ENCODE data around the gene CES1.
"Not testable (repeated sequence)": the region's sequence is repeated elsewhere in the genome, so short reads cannot be mapped to it uniquely, and the experiment has no call there.

CES1 gene

DNA sequence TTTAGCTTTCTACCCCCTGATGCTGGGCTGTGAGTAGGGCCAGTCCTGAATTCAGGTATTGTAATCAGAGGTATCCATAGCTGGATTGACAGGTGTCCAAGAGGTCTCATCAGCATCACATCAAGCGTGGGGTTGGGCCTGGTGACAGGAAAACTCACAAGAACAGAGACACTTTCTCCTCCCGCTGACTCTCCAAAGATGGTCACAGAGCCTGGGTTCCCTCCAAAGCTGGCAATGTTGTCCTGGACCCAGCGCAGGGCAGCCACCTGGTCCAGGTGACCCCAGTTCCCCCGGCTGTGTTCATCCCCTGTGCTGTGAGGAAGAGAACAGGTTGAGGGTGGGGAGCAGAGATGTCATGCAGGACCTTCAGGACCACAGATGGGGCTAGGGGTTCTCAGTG lies 11.7 kb downstream of the CES1 start:
- Mint-ChIP-seq H3K27ac (no peak overlapping the region), H3K4me3 (no peak overlapping the region), H3K27me3 (peaks cover 27 to 30% of the 10 kb centered on the region in 2 donors), H3K36me3 (no peaks in the 10 kb centered on the region), H3K4me1 (no peaks in the 10 kb centered on the region), H3K9me3 (no peaks in the 10 kb centered on the region)
- DNase-seq (no peak), ATAC-seq (replicated peaks) (no peak)

DNA sequence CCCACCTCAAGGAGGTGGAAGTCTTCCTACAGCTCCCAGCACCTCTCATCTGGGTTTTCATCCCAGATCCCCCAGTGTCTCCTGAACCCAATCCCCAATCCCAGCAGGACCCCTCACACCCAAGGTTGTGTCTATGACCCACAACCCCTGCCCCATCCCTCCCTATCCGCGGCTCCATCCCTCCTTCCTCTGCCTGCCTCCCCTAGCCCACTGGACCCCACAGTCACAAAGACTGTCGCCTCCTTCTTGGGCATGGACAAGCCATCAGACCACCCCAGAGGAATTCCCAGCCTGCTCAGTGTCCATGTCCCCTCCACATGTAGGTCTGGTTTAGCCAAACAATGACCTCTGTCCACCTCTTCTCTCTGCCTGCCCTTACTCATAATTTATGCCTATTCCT lies 12.3 kb downstream of the CES1 start:
- no peaks in the 10 kb centered on the region for H3K36me3 Mint-ChIP-seq
- H3K4me3 Mint-ChIP-seq = no peak overlapping the region
- peaks cover 27 to 30% of the 10 kb centered on the region in 2 donors for H3K27me3 Mint-ChIP-seq
- H3K27ac Mint-ChIP-seq = no peak overlapping the region
- H3K4me1 Mint-ChIP-seq = no peaks in the 10 kb centered on the region
- DNase-seq = no peak
- H3K9me3 Mint-ChIP-seq = no peaks in the 10 kb centered on the region
- no peak for ATAC-seq (replicated peaks)

DNA sequence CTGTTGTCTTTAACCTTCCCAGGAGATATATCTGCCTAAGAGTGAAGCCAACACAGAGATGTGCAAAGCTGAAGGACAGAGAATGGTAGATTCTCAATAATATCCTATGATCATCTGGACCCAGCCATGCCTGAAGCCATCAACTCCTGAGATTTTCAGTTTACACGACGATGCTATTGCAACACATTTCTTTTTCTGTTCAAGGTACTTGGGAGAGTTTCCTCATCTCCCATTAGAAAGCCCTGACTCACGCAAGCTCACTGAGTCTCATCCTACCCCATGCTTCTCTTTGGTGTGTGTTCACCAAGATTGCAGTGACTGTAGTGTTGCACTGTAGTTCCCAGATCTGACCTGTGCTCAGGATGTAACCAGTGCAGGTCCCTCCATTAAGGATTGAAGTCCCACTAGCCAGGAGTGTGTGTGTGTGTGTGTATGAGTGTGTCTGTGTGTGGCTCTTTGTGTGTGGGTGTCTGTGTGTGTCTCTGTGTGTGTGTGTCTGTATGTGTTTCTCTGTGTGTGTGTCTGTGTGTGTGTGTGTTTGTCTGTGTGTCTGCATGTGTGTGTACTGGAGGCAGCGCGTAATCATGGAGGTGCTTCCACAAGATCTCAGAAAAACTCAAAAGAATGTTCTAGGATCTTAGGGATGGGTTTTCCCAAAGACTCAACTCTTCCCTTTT lies 15.5 kb downstream of the CES1 start:
- H3K4me3 Mint-ChIP-seq = no peak overlapping the region
- ATAC-seq (replicated peaks) = no peak
- no peaks in the 10 kb centered on the region for H3K9me3 Mint-ChIP-seq
- H3K27ac Mint-ChIP-seq = no peak overlapping the region
- H3K36me3 Mint-ChIP-seq = no peaks in the 10 kb centered on the region
- no peaks in the 10 kb centered on the region for H3K4me1 Mint-ChIP-seq
- peaks cover 27 to 31% of the 10 kb centered on the region in 2 donors for H3K27me3 Mint-ChIP-seq
- no peak for DNase-seq

DNA sequence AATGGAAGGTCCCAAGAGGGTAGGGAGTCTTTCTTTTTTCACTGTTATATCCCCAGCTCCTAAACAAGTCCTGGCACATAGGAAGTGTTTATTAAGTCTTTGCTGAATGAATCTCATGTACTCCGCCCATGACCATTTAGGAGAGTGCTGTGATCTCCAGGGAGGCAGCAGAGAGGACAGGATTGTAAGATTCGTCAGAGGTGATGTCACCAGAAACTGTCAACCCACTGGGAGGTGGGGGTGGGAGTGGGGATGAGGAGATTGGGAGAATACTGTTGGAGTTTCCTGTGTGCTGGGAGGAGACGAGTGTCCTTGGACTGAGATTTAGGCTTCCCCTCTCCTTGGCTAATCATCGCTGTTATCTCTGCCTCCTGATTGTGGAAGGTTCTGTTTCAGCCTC lies 16.7 kb downstream of the CES1 start:
- H3K4me3 Mint-ChIP-seq; H3K4me1 Mint-ChIP-seq; DNase-seq; ATAC-seq (replicated peaks); H3K9me3 Mint-ChIP-seq; H3K36me3 Mint-ChIP-seq; H3K27ac Mint-ChIP-seq: not testable (repeated sequence)
- H3K27me3 Mint-ChIP-seq = peaks cover 18 to 29% of the 10 kb centered on the region in 2 donors

DNA sequence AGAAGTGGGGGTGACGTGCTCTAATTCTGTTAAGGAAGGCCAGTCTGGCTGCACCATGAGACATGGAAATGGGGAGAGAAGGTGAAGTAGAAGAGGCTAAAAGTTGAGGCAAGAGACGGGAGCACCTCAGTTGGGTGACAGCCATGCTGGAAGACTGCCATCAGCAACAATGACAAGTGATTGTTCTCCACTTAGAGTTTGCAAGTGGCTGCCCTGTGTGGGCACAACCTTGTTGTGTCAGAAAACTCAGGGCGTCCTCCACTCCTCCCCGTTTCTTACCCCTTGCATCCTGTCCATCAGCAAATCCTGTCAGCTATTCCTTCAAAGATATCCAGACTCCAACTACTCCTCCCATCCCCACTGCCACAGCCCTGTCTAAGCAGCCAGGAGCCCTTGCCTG lies 17.6 kb downstream of the CES1 start:
- Mint-ChIP-seq H3K4me1 (no peaks in the 10 kb centered on the region), H3K4me3 (no peak overlapping the region), H3K36me3 (no peaks in the 10 kb centered on the region), H3K27me3 (peaks cover 12 to 30% of the 10 kb centered on the region in 2 donors), H3K27ac (no peak overlapping the region), H3K9me3 (no peaks in the 10 kb centered on the region)
- ATAC-seq (replicated peaks) (no peak), DNase-seq (no peak)

DNA sequence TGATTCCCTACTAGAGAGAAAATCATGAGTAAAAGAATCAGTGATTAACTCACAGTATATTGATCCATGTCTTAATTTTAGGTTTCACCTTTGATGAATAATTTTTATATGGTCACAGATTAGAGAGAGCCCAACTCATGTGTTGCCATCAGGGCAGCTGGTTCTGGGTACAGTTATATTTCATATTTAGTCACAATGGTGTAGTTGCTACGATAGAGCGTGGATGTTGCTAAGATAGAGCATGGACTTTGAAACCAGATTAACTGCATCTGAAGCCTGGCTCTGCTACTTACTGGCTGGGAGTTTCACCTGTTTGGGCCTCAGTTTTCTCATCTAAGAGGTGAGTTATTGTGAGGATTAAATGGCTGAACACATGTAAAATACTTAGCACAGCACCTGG lies 18.7 kb downstream of the CES1 start:
- not testable (repeated sequence) for H3K27ac Mint-ChIP-seq; ATAC-seq (replicated peaks); H3K4me3 Mint-ChIP-seq; DNase-seq; H3K4me1 Mint-ChIP-seq; H3K36me3 Mint-ChIP-seq; H3K9me3 Mint-ChIP-seq
- peaks cover 12 to 39% of the 10 kb centered on the region in 2 donors for H3K27me3 Mint-ChIP-seq

DNA sequence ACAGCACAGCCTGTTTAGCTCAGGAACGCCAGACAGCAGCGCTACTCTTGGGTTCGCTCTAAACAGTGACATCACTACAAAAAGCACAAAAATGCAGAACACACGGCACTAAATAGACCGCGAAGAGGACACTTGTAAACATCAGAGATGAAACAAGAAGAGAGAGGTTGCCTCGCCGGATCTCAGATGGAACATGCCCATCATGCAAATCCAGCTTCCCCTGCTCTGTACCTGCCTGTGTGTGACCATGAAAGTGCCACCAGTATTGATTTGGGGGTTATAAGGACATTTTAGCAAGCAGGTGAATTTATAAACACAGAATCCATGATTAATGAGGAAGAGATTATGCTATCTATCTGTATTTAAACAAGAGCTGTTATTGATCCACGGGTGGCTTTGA lies 19.2 kb downstream of the CES1 start:
- H3K4me1 Mint-ChIP-seq; H3K27ac Mint-ChIP-seq; ATAC-seq (replicated peaks); H3K36me3 Mint-ChIP-seq; H3K9me3 Mint-ChIP-seq; H3K4me3 Mint-ChIP-seq; DNase-seq: not testable (repeated sequence)
- H3K27me3 Mint-ChIP-seq = peaks cover 12 to 39% of the 10 kb centered on the region in 2 donors

DNA sequence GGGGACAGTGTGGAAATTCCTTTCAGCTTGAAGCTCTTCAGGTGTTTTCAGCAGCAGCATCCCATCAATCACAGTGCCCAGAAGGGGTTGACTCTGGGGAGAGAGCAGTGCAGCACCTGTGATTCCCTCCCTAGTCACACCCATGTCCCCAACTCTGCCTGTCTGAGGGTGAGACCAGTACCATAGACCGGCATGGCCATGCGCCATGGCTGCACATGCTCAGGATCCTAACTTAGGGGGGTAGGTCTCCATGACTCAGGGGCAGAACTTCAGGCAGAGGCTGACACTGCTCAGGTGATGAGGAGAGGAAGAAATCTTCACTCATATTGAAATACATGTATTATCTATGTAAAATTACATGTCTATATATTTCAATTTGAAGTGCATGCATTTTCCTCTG lies 19.9 kb downstream of the CES1 start:
- no peak for ATAC-seq (replicated peaks)
- H3K4me1 Mint-ChIP-seq = no peaks in the 10 kb centered on the region
- no peak overlapping the region for H3K27ac Mint-ChIP-seq
- no peaks in the 10 kb centered on the region for H3K9me3 Mint-ChIP-seq
- no peak for DNase-seq
- H3K27me3 Mint-ChIP-seq = peaks cover 12 to 39% of the 10 kb centered on the region in 2 donors
- H3K4me3 Mint-ChIP-seq = no peak overlapping the region
- H3K36me3 Mint-ChIP-seq = no peaks in the 10 kb centered on the region

DNA sequence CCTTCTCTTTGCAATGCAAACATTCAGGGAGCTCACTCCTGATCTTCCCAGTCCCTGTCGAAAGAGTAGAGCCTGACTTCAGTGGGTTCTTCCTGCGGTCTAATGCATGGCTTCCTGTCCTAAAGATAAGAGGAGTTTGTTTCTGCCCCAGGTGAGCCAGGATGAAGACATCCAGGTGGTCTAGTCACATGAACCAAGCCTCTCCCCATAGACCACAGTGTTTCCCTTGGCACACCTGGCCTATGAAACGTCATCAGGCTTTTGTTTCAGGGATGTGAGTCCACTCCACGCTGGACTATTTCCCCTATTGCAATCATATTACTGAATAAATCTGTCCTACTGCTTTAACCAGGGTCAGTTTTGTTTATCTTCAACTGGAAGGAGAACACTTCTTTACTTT lies 21.1 kb downstream of the CES1 start:
- ATAC-seq (replicated peaks) = no peak
- Mint-ChIP-seq H3K4me1 (no peaks in the 10 kb centered on the region), H3K36me3 (no peaks in the 10 kb centered on the region), H3K27ac (no peak overlapping the region), H3K9me3 (no peaks in the 10 kb centered on the region), H3K4me3 (no peak overlapping the region), H3K27me3 (peaks cover 6 to 33% of the 10 kb centered on the region in 2 donors)
- no peak for DNase-seq

DNA sequence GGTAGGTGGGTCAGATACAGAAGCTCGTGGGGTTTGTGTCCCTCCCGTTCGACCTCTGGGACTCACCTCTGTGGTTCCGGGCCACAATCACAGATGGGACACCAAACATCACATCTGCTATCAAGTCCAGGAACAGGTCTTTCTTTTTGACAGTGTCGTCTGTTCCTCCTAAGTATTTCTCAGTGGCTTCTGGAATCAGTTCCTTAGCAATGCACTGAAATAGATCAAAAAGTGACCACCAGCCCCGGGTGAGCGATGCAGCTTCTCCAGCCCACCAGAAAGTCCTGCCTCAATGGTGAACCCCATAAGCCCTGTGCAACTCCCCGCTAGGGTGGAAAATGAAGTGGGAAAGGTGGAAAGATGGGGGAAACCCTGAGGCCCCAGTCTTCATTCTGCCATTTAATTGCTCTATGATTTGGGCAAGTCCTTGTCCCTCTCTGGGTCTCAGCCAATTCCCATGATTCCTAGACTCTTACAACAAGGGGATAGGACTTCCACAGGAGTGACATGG lies 22.4 kb downstream of the CES1 start:
- no peaks in the 10 kb centered on the region for H3K4me1 Mint-ChIP-seq
- ATAC-seq (replicated peaks) = no peak
- peaks cover 6 to 25% of the 10 kb centered on the region in 2 donors for H3K27me3 Mint-ChIP-seq

DNA sequence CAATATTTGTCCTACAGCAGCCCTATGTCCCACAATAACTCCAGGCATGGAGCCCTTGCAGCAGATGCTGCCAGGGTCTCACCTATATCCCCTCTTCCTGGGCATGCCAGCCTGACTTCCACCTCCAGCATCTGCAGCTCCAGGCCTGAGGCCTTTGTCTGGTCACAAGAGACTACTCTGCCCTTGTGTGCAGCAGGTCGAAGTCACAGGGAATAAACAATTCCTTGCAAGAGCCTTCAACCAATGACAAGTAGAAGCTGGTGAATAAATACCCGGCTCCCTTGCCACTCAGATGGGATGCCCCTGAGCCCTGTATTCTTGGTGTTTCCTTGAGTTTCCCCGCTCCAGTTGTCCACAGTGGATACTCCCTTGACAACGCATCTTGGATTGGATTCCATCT lies 23.0 kb downstream of the CES1 start:
- H3K4me1 Mint-ChIP-seq = no peaks in the 10 kb centered on the region
- no peak for DNase-seq
- H3K9me3 Mint-ChIP-seq = no peaks in the 10 kb centered on the region
- no peaks in the 10 kb centered on the region for H3K36me3 Mint-ChIP-seq
- ATAC-seq (replicated peaks) = no peak
- no peak overlapping the region for H3K4me3 Mint-ChIP-seq
- peaks cover 3 to 23% of the 10 kb centered on the region in 2 donors for H3K27me3 Mint-ChIP-seq
- H3K27ac Mint-ChIP-seq = no peak overlapping the region

More for the DNA sequence above, 22.4 kb downstream of the CES1 start:
- no peak for DNase-seq
- no peaks in the 10 kb centered on the region for H3K36me3 Mint-ChIP-seq
- no peak overlapping the region for H3K4me3 Mint-ChIP-seq
- H3K9me3 Mint-ChIP-seq = no peaks in the 10 kb centered on the region
- H3K27ac Mint-ChIP-seq = no peak overlapping the region

DNA sequence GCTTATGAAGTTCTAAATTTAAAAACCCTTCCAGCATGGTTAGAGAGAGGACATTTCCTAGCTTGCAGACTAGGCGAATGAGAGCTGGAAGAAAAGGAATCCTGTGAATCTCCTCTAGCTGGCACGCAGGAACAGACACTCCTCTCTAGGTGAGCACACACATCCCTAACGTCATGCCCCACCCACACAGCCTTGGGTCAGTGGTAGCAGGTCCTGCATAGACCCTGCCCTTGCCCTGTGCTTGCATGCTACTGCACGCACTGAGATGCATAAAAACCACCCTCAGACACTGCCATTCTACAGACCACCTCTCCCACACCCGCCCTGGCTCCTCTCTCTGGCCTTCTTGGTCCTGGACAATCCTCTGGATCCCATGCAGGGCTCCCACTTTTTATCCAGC lies 23.5 kb downstream of the CES1 start:
- Mint-ChIP-seq H3K4me3 (no peak overlapping the region), H3K36me3 (no peaks in the 10 kb centered on the region), H3K27me3 (peaks cover 0 to 19% of the 10 kb centered on the region in 2 donors), H3K9me3 (no peaks in the 10 kb centered on the region), H3K4me1 (no peaks in the 10 kb centered on the region), H3K27ac (no peak overlapping the region)
- DNase-seq (no peak), ATAC-seq (replicated peaks) (peak in 1 of 2 donors; percentile 10)

DNA sequence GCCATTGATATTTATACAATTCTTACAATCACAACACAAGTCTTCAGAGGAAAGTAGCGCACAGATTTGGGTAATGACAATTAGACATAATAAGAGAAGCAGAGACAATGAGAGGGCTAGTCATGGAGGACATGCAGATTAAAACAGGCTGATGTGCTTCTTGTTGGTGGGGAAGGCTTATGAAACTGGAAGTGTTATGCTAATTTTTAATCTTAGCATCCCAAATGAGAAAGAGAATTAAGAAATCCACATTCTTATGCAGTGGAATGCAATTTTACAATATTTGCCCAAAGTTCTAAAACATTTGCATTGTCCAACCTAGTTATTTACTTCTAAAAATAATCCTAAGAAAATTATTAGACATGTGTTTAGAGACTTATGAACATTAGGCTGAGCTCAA lies 24.6 kb downstream of the CES1 start:
- H3K27me3 Mint-ChIP-seq = peaks cover 0 to 19% of the 10 kb centered on the region in 2 donors
- not testable (repeated sequence) for H3K4me1 Mint-ChIP-seq; H3K27ac Mint-ChIP-seq; DNase-seq; H3K36me3 Mint-ChIP-seq; ATAC-seq (replicated peaks); H3K9me3 Mint-ChIP-seq; H3K4me3 Mint-ChIP-seq

DNA sequence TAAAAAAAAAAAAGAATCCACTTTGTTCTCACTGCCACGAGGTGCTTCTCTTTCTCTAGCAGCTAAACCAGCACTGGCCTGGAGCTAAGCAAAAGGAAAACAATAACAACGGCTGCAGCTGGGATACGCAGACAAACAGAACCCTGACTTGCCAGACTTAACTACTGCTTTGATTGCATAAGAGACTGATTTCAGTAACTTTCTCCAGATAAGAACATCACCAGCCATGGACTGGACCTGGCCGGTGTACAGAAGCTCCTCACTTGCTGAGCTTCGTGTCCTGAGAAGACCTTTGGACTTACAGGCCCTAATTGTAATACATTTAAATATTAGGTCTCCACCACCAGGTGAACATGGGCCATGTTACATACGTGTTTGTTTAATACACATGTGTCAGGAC lies 27.8 kb downstream of the CES1 start:
- H3K36me3 Mint-ChIP-seq; H3K4me1 Mint-ChIP-seq; DNase-seq; H3K4me3 Mint-ChIP-seq; ATAC-seq (replicated peaks); H3K27ac Mint-ChIP-seq; H3K9me3 Mint-ChIP-seq; H3K27me3 Mint-ChIP-seq: not testable (repeated sequence)

DNA sequence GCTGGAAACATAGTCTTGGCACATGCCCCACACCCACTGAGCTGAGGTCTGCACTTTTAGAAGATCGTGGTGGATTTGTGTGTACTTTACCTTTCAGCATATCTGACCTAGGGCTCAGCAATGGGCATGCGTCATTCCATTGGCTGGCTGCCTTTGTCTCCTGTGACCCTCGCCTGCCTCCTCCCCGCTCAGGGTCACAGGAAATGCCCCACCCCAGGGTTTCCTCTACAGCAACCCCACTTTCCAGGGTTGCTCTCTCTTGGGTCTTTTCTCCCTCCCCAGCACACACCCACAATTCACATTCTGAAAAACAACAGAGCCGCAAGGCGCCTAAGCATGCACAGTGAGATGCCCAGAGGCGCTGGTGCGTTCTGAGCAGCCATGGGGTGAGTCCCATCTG lies 29.2 kb downstream of the CES1 start:
- not testable (repeated sequence) for DNase-seq; H3K27ac Mint-ChIP-seq; H3K36me3 Mint-ChIP-seq; H3K27me3 Mint-ChIP-seq; H3K9me3 Mint-ChIP-seq; ATAC-seq (replicated peaks); H3K4me3 Mint-ChIP-seq; H3K4me1 Mint-ChIP-seq
